Kidney epithelial cell (primary cell): ENCODE data around the gene RNASE13. TPM values are rescaled to one million over a fixed set of nuclear protein-coding genes. Genes with fewer than 3 reads are reported as not detected.

Experiments
- DNase-seq: peaks from one replicate; pipeline ENCODE4 v3.0.0-alpha.2; 2010; ENCODE audit warnings: low read depth
- H3K27me3 ChIP-seq: 2 replicates; pipeline ENCODE4 v1.6.0; 2011; ENCODE audit warnings: low read length; ENCODE audit not compliant: control insufficient read depth, insufficient read depth
- H3K36me3 ChIP-seq: 2 replicates; pipeline ENCODE4 v1.5.1; 2011; ENCODE audit warnings: low read length; ENCODE audit not compliant: control insufficient read depth, insufficient read depth
- H3K4me3 ChIP-seq: 2 replicates; pipeline ENCODE4 v1.5.1; 2011; ENCODE audit warnings: low read depth, mild to moderate bottlenecking, control low read depth, low read length
- CTCF ChIP-seq: IDR thresholded peaks from 2 replicates; pipeline ENCODE4 v1.5.1; 2011; ENCODE audit warnings: mild to moderate bottlenecking, moderate library complexity, low read length, control low read depth, inconsistent platforms; ENCODE audit not compliant: insufficient read depth, poor library complexity, severe bottlenecking
- total RNA-seq: library from RNA; depleted of rRNA; stranded (reverse); fragments of >200 nt; gene quantifications from 2 replicates; pipeline ENCODE4 v1.2.3, GENCODE V29; 2015

Gene RNASE13
- total RNA-seq, 1 donor from 2014 or later = not detected

GRCh38 chr14:21069388-21070082 lies 34.9 kb upstream of the RNASE13 start:
- DNase-seq = no peak
- H3K36me3 ChIP-seq = peaks cover 1% of the 10 kb centered on the region
- no peaks in the 10 kb centered on the region for H3K27me3 ChIP-seq
- peak overlapping the region; percentile 81 for H3K4me3 ChIP-seq
- no peak for TF ChIP-seq CTCF

DNA sequence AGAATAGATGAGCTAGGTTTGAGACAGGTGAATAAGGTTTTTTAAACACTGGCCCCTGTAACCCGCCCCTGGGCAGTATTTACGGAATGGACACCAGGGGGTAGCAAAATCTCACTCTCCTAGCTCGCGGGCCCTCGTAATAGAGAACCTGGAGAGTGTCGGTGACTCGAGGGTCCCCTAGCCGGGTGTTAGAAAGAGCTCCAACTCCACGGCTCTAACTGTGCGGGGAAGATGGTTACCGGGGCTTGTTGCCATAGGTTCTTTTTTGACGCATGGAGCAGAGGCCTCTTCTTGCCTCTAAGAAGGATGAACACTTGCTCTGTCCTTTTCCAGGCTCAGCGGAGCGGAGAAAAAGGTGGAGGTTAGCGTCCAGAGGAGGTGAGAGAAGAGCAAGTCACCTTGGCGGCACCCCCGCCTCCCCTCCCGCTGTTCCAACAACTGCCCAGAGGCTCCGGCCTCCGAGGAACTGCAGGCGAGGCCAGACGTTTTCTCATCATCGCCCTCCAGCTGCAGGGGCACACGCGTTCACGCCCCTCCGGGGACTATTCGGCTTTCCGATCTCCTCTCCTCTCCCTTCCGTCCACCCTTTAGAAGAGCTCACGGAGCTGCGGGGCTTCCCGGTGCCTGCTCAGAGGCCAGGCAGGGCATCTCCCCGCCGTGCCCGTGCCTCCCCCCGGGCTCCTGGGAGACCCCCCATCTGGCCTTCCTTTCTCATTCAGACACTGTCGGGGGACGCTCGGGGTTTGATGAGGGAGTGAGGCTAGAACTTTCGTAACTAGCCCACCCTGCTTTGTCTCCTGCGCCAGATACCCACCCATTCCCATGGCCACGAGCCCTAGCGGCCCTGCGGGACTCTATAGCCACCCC lies 34.1 kb upstream of the RNASE13 start:
- Histone ChIP-seq H3K4me3 (peak overlapping the region; percentile 81), H3K36me3 (no peaks in the 10 kb centered on the region), H3K27me3 (no peaks in the 10 kb centered on the region)
- TF ChIP-seq CTCF = peak; percentile 73
- DNase-seq = no peak

- DNase-seq = no peak
- peak; percentile 18 for TF ChIP-seq CTCF
- no peaks in the 10 kb centered on the region for H3K36me3 ChIP-seq
- no peaks in the 10 kb centered on the region for H3K27me3 ChIP-seq
- H3K4me3 ChIP-seq = no peak overlapping the region
Observed at GRCh38 chr14:21066882-21067502, 32.4 kb upstream of the RNASE13 start.

DNA sequence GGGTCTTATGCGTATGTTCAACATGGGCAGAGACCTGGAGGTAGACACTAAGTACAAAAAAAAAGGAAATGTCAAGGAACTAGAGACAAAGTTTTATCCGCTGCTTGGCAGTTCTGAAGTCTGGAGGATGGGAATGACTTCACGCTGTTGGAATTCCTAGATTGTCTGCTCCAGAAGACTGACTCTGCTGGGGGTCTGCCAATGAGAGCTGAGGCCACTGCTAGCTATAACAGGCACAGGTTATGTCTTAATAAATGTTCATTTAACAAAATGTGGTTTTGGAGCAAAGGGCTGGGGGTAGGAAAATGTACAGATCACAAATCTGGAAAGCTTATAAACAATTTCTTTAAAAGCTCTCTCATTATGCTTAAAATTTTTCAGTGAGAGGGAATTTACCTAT lies 28.9 kb upstream of the RNASE13 start:
- peak; percentile 75 for DNase-seq
- no peak overlapping the region for H3K4me3 ChIP-seq
- no peaks in the 10 kb centered on the region for H3K27me3 ChIP-seq
- no peaks in the 10 kb centered on the region for H3K36me3 ChIP-seq
- TF ChIP-seq CTCF = no peak

DNA sequence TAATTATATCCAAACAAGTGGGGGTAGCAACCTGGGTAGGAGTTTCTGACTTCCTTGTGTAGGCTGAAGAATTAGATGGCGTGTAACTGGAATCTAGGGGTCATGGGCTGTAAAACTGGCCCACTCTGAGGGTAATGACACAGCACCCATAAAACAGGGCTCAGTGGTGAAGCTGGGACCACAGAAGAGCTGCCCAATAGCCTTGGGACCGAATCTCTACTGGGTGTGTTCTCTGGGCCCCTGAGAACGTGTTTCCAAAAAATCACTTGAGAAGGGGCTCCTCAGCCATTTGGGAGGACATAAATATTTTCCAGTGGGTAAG lies 26.7 kb upstream of the RNASE13 start:
- TF ChIP-seq CTCF = no peak
- Histone ChIP-seq H3K36me3 (no peaks in the 10 kb centered on the region), H3K4me3 (no peak overlapping the region), H3K27me3 (no peaks in the 10 kb centered on the region)
- no peak for DNase-seq
